IMR-90 (cell line): Measurements from ENCODE around the gene CAPN5. TPM values are rescaled to one million over a fixed set of nuclear protein-coding genes. Genes with fewer than 3 reads are reported as not detected.

ENCODE experiments used
- ATAC-seq: fragments of 200-7000 bp; cut with Tn5 transposase; 2 replicates; pipeline ENCODE4 v1.9.1; 2020; ENCODE audit warnings: low read depth, mild to moderate bottlenecking, moderate library complexity
- BruUV-seq: library from RNA; stranded (reverse); fragments of 400-500 nt; replicated peaks from 2 replicates; lab custom pipeline; 2021; lab: Mats Ljungman, UMichigan
- CTCF ChIA-PET: fragments of 300-600 bp; formaldehyde crosslinking; extraction: SDS; loops from one replicate; lab custom pipeline; 2021; ENCODE audit warnings: antibody characterized with exemption; lab: Yijun Ruan, JAX
- POLR2A ChIA-PET: fragments of 300-600 bp; sonication (Branson Sonifier 250); formaldehyde crosslinking; loops from one replicate; lab custom pipeline; 2022; ENCODE audit warnings: antibody characterized with exemption; ENCODE audit not compliant: unreplicated experiment; lab: Charles Lee
- DNase-seq: peaks from one replicate; pipeline ENCODE4 v3.0.0; 2013
- H2AFZ ChIP-seq: replicated peaks from 2 replicates; pipeline ENCODE3; 2013; ENCODE audit warnings: low read length, mild to moderate bottlenecking; ENCODE audit not compliant: poor library complexity
- H2AK5ac ChIP-seq: 2 replicates; pipeline ENCODE4 v1.6.1; 2013; ENCODE audit warnings: low read depth, low read length, inconsistent platforms
- H2AK9ac ChIP-seq: replicated peaks from 2 replicates; pipeline ENCODE3; 2013; ENCODE audit warnings: mild to moderate bottlenecking, low read depth, low read length, moderate library complexity; ENCODE audit not compliant: poor library complexity
- H2BK120ac ChIP-seq: 2 replicates; pipeline ENCODE4 v1.6.1; 2013; ENCODE audit warnings: low read depth, low read length, inconsistent platforms
- H2BK15ac ChIP-seq: 3 replicates; pipeline ENCODE4 v1.6.1; 2013; ENCODE audit warnings: low read depth, low read length, inconsistent platforms
- H2BK20ac ChIP-seq: 2 replicates; pipeline ENCODE4 v1.6.1; 2013; ENCODE audit warnings: low read depth, mild to moderate bottlenecking, inconsistent platforms, low read length, moderate library complexity
- H2BK5ac ChIP-seq: 2 replicates; pipeline ENCODE4 v1.6.1; 2013; ENCODE audit warnings: mild to moderate bottlenecking, low read depth, low read length, inconsistent platforms; ENCODE audit not compliant: poor library complexity, severe bottlenecking
- H3K14ac ChIP-seq: replicated peaks from 2 replicates; pipeline ENCODE4 v1.6.1; 2013; ENCODE audit warnings: low read depth, low read length, inconsistent platforms
- H3K18ac ChIP-seq: 2 replicates; pipeline ENCODE4 v1.6.1; 2013; ENCODE audit warnings: low read depth, low read length, control low read depth
- H3K23ac ChIP-seq: 2 replicates; pipeline ENCODE4 v1.6.1; 2013; ENCODE audit warnings: low read depth, low read length, inconsistent platforms
- H3K27ac ChIP-seq: 2 replicates; pipeline ENCODE4 v1.5.1; 2013; ENCODE audit warnings: mild to moderate bottlenecking, control low read depth, low read length; ENCODE audit not compliant: insufficient read depth
- H3K27me3 ChIP-seq: 2 replicates; pipeline ENCODE4 v1.6.1; 2013; ENCODE audit warnings: low read length; ENCODE audit not compliant: control insufficient read depth, insufficient read depth
- H3K36me3 ChIP-seq: 2 replicates; pipeline ENCODE4 v1.6.1; 2013; ENCODE audit warnings: low read length, mixed read lengths; ENCODE audit not compliant: control insufficient read depth, insufficient read depth
- H3K4ac ChIP-seq: 2 replicates; pipeline ENCODE4 v1.6.1; 2013; ENCODE audit warnings: low read depth, low read length, inconsistent platforms
- H3K4me1 ChIP-seq: 2 replicates; pipeline ENCODE4 v1.6.1; 2013; ENCODE audit warnings: low read length, mixed read lengths; ENCODE audit not compliant: control insufficient read depth, insufficient read depth
- H3K4me2 ChIP-seq: 2 replicates; pipeline ENCODE4 v1.6.1; 2013; ENCODE audit warnings: low read depth, mild to moderate bottlenecking, control low read depth, low read length, moderate library complexity
- H3K4me3 ChIP-seq: 2 replicates; pipeline ENCODE4 v1.5.1; 2013; ENCODE audit warnings: low read depth, mild to moderate bottlenecking, control low read depth, low read length, moderate library complexity; ENCODE audit not compliant: insufficient read depth
- H3K56ac ChIP-seq: 2 replicates; pipeline ENCODE4 v1.6.1; 2013; ENCODE audit warnings: low read length, inconsistent platforms; ENCODE audit not compliant: insufficient read depth; ENCODE audit errors: extremely low read depth
- H3K79me1 ChIP-seq, 2 experiments: 2 replicates each; pipeline ENCODE4 v1.6.1; 2013; ENCODE audit warnings: low read length in 2 of 2, inconsistent platforms in 1 of 2, low read depth in 1 of 2
- H3K9ac ChIP-seq: 2 replicates; pipeline ENCODE4 v1.6.1; 2013; ENCODE audit warnings: low read depth, low read length, control low read depth
- H3K9me1 ChIP-seq: 2 replicates; pipeline ENCODE4 v1.6.1; 2013; ENCODE audit warnings: low read length, inconsistent platforms; ENCODE audit not compliant: insufficient read depth
- H3K9me3 ChIP-seq: 2 replicates; pipeline ENCODE4 v1.6.1; 2013; ENCODE audit warnings: low read length; ENCODE audit not compliant: control insufficient read depth, insufficient read depth
- H4K20me1 ChIP-seq: 2 replicates; pipeline ENCODE4 v1.6.1; 2013; ENCODE audit warnings: low read length, inconsistent platforms; ENCODE audit not compliant: insufficient read depth
- H4K5ac ChIP-seq: 2 replicates; pipeline ENCODE4 v1.6.1; 2013; ENCODE audit warnings: mild to moderate bottlenecking, low read depth, low read length, control low read depth
- H4K8ac ChIP-seq, 2 experiments: 2 replicates each; pipeline ENCODE4 v1.6.1; 2013; ENCODE audit warnings: low read depth in 2 of 2, low read length in 2 of 2, control low read depth in 1 of 2, inconsistent platforms in 1 of 2
- H4K91ac ChIP-seq: 2 replicates; pipeline ENCODE4 v1.6.1; 2013; ENCODE audit warnings: low read depth, low read length, inconsistent platforms; ENCODE audit not compliant: insufficient read depth
- BHLHE40 ChIP-seq: fragments of 150-350 bp; IDR thresholded peaks from 2 replicates; pipeline ENCODE4 v1.6.1; 2016; ENCODE audit warnings: mild to moderate bottlenecking, low read depth, low read length
- CEBPB ChIP-seq: IDR thresholded peaks from 2 replicates; pipeline ENCODE4 v1.6.1; 2012; ENCODE audit warnings: low read depth, low read length, improper control_type of control experiment
- ELK1 ChIP-seq: fragments of 150-350 bp; IDR thresholded peaks from 2 replicates; pipeline ENCODE4 v1.6.1; 2016; ENCODE audit warnings: low read depth, mild to moderate bottlenecking, low read length, moderate library complexity, borderline replicate concordance
- FOS ChIP-seq: fragments of 150-350 bp; IDR thresholded peaks from 2 replicates; pipeline ENCODE4 v1.6.1; 2016; ENCODE audit warnings: low read depth, low read length
- MAFK ChIP-seq: IDR thresholded peaks from 2 replicates; pipeline ENCODE4 v1.6.1; 2012; ENCODE audit warnings: low read depth, low read length, improper control_type of control experiment
- MAZ ChIP-seq: IDR thresholded peaks from 2 replicates; pipeline ENCODE4 v1.6.1; 2012; ENCODE audit warnings: low read depth, mild to moderate bottlenecking, low read length, improper control_type of control experiment, moderate library complexity, borderline replicate concordance
- NFE2L2 ChIP-seq: fragments of 150-350 bp; IDR thresholded peaks from 2 replicates; pipeline ENCODE4 v1.6.1; 2016; ENCODE audit warnings: low read depth, mild to moderate bottlenecking, low read length
- POLR2A ChIP-seq: IDR thresholded peaks from 2 replicates; pipeline ENCODE4 v1.6.1; 2012; ENCODE audit warnings: mild to moderate bottlenecking, low read depth, low read length
- RAD21 ChIP-seq: IDR thresholded peaks from 2 replicates; pipeline ENCODE4 v1.6.1; 2012; ENCODE audit warnings: low read length, improper control_type of control experiment
- RCOR1 ChIP-seq: IDR thresholded peaks from 2 replicates; pipeline ENCODE4 v1.6.1; 2012; ENCODE audit warnings: mild to moderate bottlenecking, low read length, improper control_type of control experiment; ENCODE audit not compliant: insufficient replicate concordance
- RFX5 ChIP-seq: IDR thresholded peaks from 2 replicates; pipeline ENCODE4 v1.8.0; 2012; ENCODE audit warnings: low read depth, mild to moderate bottlenecking, low read length, moderate library complexity
- SMC3 ChIP-seq: fragments of 150-350 bp; IDR thresholded peaks from 2 replicates; pipeline ENCODE4 v1.6.1; 2016; ENCODE audit warnings: low read depth, mild to moderate bottlenecking, antibody characterized with exemption, low read length, moderate library complexity
- WGBS, 2 experiments: methylation state at CpG; one replicate each; pipeline versions ENCODE4 v1.1.5 to v1.1.7; 2013; ENCODE audit warnings: missing lambda C conversion rate in 2 of 2; ENCODE audit not compliant: insufficient read length in 1 of 2; ENCODE audit errors: extremely low coverage in 2 of 2; 5-methylcytosine and 5-hydroxymethylcytosine counted together
- dilution Hi-C: fragments of 300-500 bp; cut with HindIII; formaldehyde crosslinking; loops from one replicate; pipeline ENCODE4 v1.14.3; 2018; ENCODE audit warnings: low sequenced_read_pairs; ENCODE audit not compliant: unreplicated experiment
- in situ Hi-C: fragments of 300-500 bp; cut with MboI; formaldehyde crosslinking; loops from 3 replicates; pipeline ENCODE4 v1.14.3; 2019; ENCODE audit warnings: low sequenced_read_pairs, inconsistent platforms, mixed read lengths
- intact Hi-C: fragments of 100-400 bp; cut with micrococcal nuclease; formaldehyde crosslinking; loops from 2 replicates; pipeline ENCODE4 v1.10.0; 2022
- polyA plus RNA-seq, 3 experiments: library from polyadenylated mRNA; depleted of rRNA; stranded (reverse); fragments of >200 nt; gene quantifications; 2 replicates each; pipeline ENCODE4 v1.2.3, GENCODE V29; 2012; ENCODE audit warnings: low replicate concordance in 1 of 3
- total RNA-seq: library from RNA; depleted of rRNA; stranded (reverse); fragments of >200 nt; gene quantifications from 2 replicates; pipeline ENCODE4 v1.2.3, GENCODE V29; 2012
- TF ChIP-seq, protein P1 (sequence below): fragments of 150-350 bp; IDR thresholded peaks from 2 replicates; pipeline ENCODE4 v1.6.1; 2017; ENCODE audit warnings: mild to moderate bottlenecking, antibody characterized with exemption, low read length, low read depth
- TF ChIP-seq, protein P2 (sequence below): conservative IDR thresholded peaks from 2 replicates; pipeline ENCODE4 v1.5.1; 2012; ENCODE audit warnings: mild to moderate bottlenecking, low read depth, low read length, improper control_type of control experiment

Gene CAPN5
- total and polyA plus RNA-seq, 2 of the 4 experiments (the other 2 are of a cell fraction), result 8.1 to 24.0 TPM

GRCh38 chr11:77111277-77111676 lies 44.5 kb downstream of the CAPN5 start:
- no CpG with 5 or more reads among the region's 3 CpGs for WGBS, 2 experiments
- Histone ChIP-seq H3K23ac (no peak overlapping the region), H3K4me3 (no peak overlapping the region), H3K56ac (no peak overlapping the region), H3K27me3 (no peaks in the 10 kb centered on the region), H3K9ac (no peak overlapping the region), H2AFZ (no peak overlapping the region), H2BK15ac (no peak overlapping the region), H4K91ac (no peak overlapping the region), H2BK120ac (no peak overlapping the region), H3K4me2 (no peak overlapping the region), H2BK5ac (no peak overlapping the region), H3K9me1 (peaks cover 12% of the 10 kb centered on the region), H3K27ac (no peak overlapping the region), H3K18ac (no peak overlapping the region), H4K8ac (no peak overlapping the region), H3K4ac (no peak overlapping the region), H3K79me1 (peaks cover 0 to 15% of the 10 kb centered on the region in 2 experiments; a peak in 1 of 4 replicates), H3K4me1 (peaks cover 18% of the 10 kb centered on the region), H3K9me3 (no peaks in the 10 kb centered on the region), H3K36me3 (peaks cover 6% of the 10 kb centered on the region; the same call in 1 of the 2 replicates), H2AK9ac (no peak overlapping the region), H2AK5ac (no peak overlapping the region), H4K5ac (no peak overlapping the region), H2BK20ac (no peak overlapping the region), H4K20me1 (peaks cover 5% of the 10 kb centered on the region; the same call in 1 of the 2 replicates), H3K14ac (no peak overlapping the region)
- BruUV-seq, result no TSS peak
- POLR2A ChIA-PET, result no interaction called here
- dilution Hi-C loops, result no loop called here
- in situ Hi-C loops, result no loop called here
- ATAC-seq, result no peak
- CTCF ChIA-PET, result interaction anchor here (0.6 to 0.7 kb wide), 2 partner anchors 16 to 72 kb away, joined by 3 read pairs; no protein-coding TSS in a partner anchor
- intact Hi-C loops, result no loop called here
- DNase-seq, result peak; percentile 18
- TF ChIP-seq RCOR1 (no peak), RFX5 (no peak), RAD21 (no peak), POLR2A (no peak), MAFK (no peak), FOS (no peak), SMC3 (no peak), CEBPB (no peak), NFE2L2 (no peak), ELK1 (no peak), MAZ (no peak), BHLHE40 (no peak)
- TF ChIP-seq, protein P1, sequence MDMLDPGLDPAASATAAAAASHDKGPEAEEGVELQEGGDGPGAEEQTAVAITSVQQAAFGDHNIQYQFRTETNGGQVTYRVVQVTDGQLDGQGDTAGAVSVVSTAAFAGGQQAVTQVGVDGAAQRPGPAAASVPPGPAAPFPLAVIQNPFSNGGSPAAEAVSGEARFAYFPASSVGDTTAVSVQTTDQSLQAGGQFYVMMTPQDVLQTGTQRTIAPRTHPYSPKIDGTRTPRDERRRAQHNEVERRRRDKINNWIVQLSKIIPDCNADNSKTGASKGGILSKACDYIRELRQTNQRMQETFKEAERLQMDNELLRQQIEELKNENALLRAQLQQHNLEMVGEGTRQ, result no peak
- TF ChIP-seq, protein P2, sequence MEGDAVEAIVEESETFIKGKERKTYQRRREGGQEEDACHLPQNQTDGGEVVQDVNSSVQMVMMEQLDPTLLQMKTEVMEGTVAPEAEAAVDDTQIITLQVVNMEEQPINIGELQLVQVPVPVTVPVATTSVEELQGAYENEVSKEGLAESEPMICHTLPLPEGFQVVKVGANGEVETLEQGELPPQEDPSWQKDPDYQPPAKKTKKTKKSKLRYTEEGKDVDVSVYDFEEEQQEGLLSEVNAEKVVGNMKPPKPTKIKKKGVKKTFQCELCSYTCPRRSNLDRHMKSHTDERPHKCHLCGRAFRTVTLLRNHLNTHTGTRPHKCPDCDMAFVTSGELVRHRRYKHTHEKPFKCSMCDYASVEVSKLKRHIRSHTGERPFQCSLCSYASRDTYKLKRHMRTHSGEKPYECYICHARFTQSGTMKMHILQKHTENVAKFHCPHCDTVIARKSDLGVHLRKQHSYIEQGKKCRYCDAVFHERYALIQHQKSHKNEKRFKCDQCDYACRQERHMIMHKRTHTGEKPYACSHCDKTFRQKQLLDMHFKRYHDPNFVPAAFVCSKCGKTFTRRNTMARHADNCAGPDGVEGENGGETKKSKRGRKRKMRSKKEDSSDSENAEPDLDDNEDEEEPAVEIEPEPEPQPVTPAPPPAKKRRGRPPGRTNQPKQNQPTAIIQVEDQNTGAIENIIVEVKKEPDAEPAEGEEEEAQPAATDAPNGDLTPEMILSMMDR, result no peak
